ENCODE results near the gene PKN1. TPM values are rescaled to one million over a fixed set of nuclear protein-coding genes. Genes with fewer than 3 reads are reported as not detected.

PKN1 gene
- total and polyA plus RNA-seq, 10 of the 15 experiments (the other 5 are each of a cell fraction or from before 2014, with no cell fraction given), result 1.0 to 189 (median 52.7) TPM

DNA sequence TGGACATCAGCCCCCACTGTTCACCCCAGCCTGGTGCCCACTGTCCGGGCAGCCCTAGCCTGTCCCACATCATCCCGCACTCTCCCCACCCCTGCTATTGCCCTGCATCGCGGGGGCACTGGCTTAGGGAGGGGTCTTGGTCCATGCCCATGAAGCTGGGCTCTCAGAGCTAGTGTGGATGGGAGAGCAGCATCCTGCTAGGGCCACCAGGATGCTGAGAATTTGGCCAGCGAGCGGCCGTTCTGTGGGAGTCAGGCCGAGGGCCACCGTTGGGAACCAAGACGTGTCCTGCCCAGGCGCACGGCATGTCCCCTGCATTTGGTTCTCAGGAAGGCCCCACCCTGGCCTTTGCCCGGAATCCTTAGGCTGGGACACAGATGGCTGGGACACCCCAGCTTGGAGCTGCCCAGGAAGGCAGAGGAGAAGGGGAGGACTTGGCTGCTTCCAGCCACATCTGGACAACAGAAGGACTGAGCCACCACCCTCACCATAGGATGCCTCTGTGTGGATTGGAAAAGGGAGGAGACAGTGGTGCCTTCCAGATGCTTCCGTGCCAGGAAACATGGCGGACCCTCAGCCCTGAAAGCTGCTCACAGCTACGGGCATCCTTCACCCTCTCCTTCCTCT lies 37.3 kb upstream of the PKN1 start:
- no peak overlapping the region for H3K27ac ChIP-seq (ENCODE audit: control insufficient read depth, insufficient read depth)
- no peaks in the 10 kb centered on the region for H3K79me2 ChIP-seq (ENCODE audit: control insufficient read depth, insufficient read depth, low read length)
- peak; percentile 10 for ATAC-seq
- no peaks in the 10 kb centered on the region for H3K9me3 ChIP-seq (replicated peaks; ENCODE audit: control insufficient read depth, insufficient read depth, low read length)
- H3K9ac ChIP-seq (ENCODE audit: control insufficient read depth, insufficient read depth, low read length), result no peak overlapping the region
- no peak overlapping the region for H3K4me2 ChIP-seq (ENCODE audit: control insufficient read depth, insufficient read depth)
- intact Hi-C loops (cut with micrococcal nuclease; ENCODE audit: unreplicated experiment), result no loop called here
- POLR2A ChIA-PET, result interaction anchor here (1.4 kb wide), 1 partner anchor 11 kb away, joined by 3 read pairs; no protein-coding TSS in a partner anchor
- H4K20me1 ChIP-seq (ENCODE audit: control insufficient read depth, insufficient read depth), result no peaks in the 10 kb centered on the region
- H2AFZ ChIP-seq (ENCODE audit: control insufficient read depth, low read depth, low read length), result no peak overlapping the region
- H3K4me3 ChIP-seq, result no peak overlapping the region
- RAD21 ChIA-PET (ENCODE audit: unreplicated experiment), result interaction anchor here (0.6 to 1.3 kb wide), 2 partner anchors 22 to 34 kb away, joined by 3 to 7 read pairs; no protein-coding TSS in a partner anchor
- no peak for FAIRE-seq
- H3K36me3 ChIP-seq (ENCODE audit: control insufficient read depth in 2 of 2, insufficient read depth in 2 of 2, low read length in 1 of 2), result peaks cover 23% of the 10 kb centered on the region in 2 experiments; a peak in 3 of 4 replicates
- CTCF ChIA-PET, result no interaction called here
- WGBS (ENCODE audit: insufficient coverage, insufficient replicate concordance, low lambda C conversion rate, missing lambda C conversion rate), result 91% methylated on average over 16 of the region's 16 CpGs
- in situ Hi-C loops (cut with MboI), result loop anchor here (5.0 kb wide), 1 partner anchor 371 kb away; no protein-coding TSS in a partner anchor
- no peak for DNase-seq (ENCODE audit: low read depth, low spot score)
- TF ChIP-seq PBX3 (IDR thresholded peaks at IDR 0.05; ENCODE audit: insufficient replicate concordance, low read depth, low read length), result no peak
- TF ChIP-seq BRCA1 (IDR thresholded peaks at IDR 0.05; ENCODE audit: low read depth, low read length), result no peak
- no peak for TF ChIP-seq BCL3 (IDR thresholded peaks at IDR 0.05; ENCODE audit: borderline replicate concordance, insufficient read depth, low read depth, low read length, poor library complexity, severe bottlenecking)
- TF ChIP-seq ZSCAN29 (IDR thresholded peaks at IDR 0.05), result no peak
- peak; percentile 57; the same call in 1 of the 2 replicates for TF ChIP-seq POLR2A (IDR thresholded peaks at IDR 0.05; ENCODE audit: low read depth, low read length)
- no peak for TF ChIP-seq NKRF (conservative IDR thresholded peaks at IDR 0.05)
- TF ChIP-seq, protein P1, sequence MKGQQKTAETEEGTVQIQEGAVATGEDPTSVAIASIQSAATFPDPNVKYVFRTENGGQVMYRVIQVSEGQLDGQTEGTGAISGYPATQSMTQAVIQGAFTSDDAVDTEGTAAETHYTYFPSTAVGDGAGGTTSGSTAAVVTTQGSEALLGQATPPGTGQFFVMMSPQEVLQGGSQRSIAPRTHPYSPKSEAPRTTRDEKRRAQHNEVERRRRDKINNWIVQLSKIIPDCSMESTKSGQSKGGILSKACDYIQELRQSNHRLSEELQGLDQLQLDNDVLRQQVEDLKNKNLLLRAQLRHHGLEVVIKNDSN (IDR thresholded peaks at IDR 0.05; ENCODE audit: borderline replicate concordance, extremely low read length, insufficient read depth, low read depth, low read length), result no peak
- TF ChIP-seq, protein P2, sequence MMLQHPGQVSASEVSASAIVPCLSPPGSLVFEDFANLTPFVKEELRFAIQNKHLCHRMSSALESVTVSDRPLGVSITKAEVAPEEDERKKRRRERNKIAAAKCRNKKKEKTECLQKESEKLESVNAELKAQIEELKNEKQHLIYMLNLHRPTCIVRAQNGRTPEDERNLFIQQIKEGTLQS (IDR thresholded peaks at IDR 0.05; ENCODE audit: borderline replicate concordance, extremely low read depth, low read depth, low read length), result no peak
- TF ChIP-seq MEF2A (IDR thresholded peaks at IDR 0.05; ENCODE audit: insufficient read depth, low read depth, low read length), result no peak
- no peak for TF ChIP-seq ZZZ3 (IDR thresholded peaks at IDR 0.05; ENCODE audit: control insufficient read depth, insufficient read length, low read depth)
- peak; percentile 4; the same call in 1 of the 2 replicates for TF ChIP-seq POLR2AphosphoS5 (IDR thresholded peaks at IDR 0.05; ENCODE audit: low read length)
- no peaks in the 10 kb centered on the region for H3K27me3 ChIP-seq (replicated peaks in 1 of 2; ENCODE audit: control insufficient read depth in 2 of 2, insufficient read depth in 2 of 2, low read length in 1 of 2)
- peaks cover under 1% of the 10 kb centered on the region; the same call in 1 of the 2 replicates for H3K4me1 ChIP-seq (ENCODE audit: control insufficient read depth, insufficient read depth, low read length)
- no TSS peak for BruUV-seq (replicated peaks)
- SMC1A ChIA-PET (ENCODE audit: uncharacterized antibody, unreplicated experiment), result no interaction called here

All from GM12878 (cell line).